ENCODE data around the gene CD19. TPM values are rescaled to one million over a fixed set of nuclear protein-coding genes. Genes with fewer than 3 reads are reported as not detected.

Gene CD19
- total RNA-seq, 1 donor from 2014 or later: not detected

DNA sequence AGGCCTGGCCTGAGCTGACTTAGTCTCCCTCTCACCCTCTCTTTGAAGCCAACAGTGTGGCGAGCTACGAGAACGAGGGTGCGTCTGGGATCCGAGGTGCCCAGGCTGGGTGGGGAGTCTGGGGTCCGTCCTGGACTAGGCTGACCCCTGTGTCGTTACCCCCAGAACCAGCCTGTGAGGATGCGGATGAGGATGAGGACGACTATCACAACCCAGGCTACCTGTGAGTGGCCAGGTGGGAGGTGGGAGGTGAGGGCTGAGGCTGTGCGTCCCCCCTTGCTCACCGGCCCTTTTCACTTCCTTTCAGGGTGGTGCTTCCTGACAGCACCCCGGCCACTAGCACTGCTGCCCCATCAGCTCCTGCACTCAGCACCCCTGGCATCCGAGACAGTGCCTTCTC is 54.7 kb downstream of the CD19 start:
- H3K36me3 ChIP-seq: peaks cover 66% of the 10 kb centered on the region
- no peaks in the 10 kb centered on the region for H3K4me1 ChIP-seq
- no peak for DNase-seq
- no peaks in the 10 kb centered on the region for H3K27me3 ChIP-seq (ENCODE audit: low read depth)
- TF ChIP-seq, protein P1, sequence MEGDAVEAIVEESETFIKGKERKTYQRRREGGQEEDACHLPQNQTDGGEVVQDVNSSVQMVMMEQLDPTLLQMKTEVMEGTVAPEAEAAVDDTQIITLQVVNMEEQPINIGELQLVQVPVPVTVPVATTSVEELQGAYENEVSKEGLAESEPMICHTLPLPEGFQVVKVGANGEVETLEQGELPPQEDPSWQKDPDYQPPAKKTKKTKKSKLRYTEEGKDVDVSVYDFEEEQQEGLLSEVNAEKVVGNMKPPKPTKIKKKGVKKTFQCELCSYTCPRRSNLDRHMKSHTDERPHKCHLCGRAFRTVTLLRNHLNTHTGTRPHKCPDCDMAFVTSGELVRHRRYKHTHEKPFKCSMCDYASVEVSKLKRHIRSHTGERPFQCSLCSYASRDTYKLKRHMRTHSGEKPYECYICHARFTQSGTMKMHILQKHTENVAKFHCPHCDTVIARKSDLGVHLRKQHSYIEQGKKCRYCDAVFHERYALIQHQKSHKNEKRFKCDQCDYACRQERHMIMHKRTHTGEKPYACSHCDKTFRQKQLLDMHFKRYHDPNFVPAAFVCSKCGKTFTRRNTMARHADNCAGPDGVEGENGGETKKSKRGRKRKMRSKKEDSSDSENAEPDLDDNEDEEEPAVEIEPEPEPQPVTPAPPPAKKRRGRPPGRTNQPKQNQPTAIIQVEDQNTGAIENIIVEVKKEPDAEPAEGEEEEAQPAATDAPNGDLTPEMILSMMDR (IDR thresholded peaks at IDR 0.05; ENCODE audit: borderline replicate concordance): no peak
- intact Hi-C loops (cut with micrococcal nuclease): no loop called here
- H3K4me3 ChIP-seq: no peak overlapping the region
- no peak overlapping the region for H3K27ac ChIP-seq (replicated peaks)
- H3K9me3 ChIP-seq (replicated peaks): peaks cover 15% of the 10 kb centered on the region

DNA sequence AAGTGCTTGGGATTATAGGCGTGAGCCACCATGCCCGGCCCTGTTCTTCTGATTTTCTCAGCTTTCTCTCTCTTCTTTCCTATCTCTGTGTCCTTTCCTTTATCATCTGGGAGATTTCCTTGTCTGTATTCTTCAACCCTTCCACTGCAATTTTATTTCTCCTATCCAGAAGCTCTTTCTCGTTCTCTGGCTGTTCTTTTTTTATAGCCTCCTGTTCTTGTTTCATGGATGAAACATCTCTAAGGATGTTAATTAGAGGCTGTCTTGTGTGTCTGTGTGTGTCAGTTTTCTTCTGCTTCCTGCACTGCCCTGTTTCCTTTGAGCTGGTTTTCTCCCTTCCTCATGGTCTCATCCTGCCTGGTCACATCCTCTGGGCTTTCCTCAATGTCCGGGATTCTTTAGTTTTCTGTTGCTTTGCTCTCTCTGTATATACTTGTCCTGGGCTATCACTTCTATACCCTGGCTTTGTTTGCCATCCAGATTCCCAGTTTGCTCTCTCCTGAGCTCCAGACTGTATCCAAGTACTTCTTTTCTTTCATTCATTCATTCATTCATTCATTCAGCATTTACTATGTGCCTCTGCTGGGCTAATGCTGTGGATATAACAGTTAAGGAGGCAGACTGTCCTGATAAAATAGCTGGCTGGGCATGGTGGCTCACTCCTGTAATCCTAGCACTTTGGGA is 55.5 kb downstream of the CD19 start:
- DNase-seq: no peak

More for the DNA sequence above, 55.5 kb downstream of the CD19 start:
- Histone ChIP-seq H3K27me3 (ENCODE audit: low read depth) (no peaks in the 10 kb centered on the region), H3K27ac (replicated peaks) (no peak overlapping the region), H3K4me1 (no peaks in the 10 kb centered on the region), H3K36me3 (peaks cover 58% of the 10 kb centered on the region), H3K4me3 (no peak overlapping the region), H3K9me3 (replicated peaks) (peaks cover 12% of the 10 kb centered on the region)
- intact Hi-C loops (cut with micrococcal nuclease): no loop called here
- TF ChIP-seq, protein P1 (IDR thresholded peaks at IDR 0.05; ENCODE audit: borderline replicate concordance): no peak

Other genes with a start within 250 kb of the CD19 start
- 439 TPM for gene EIF3C, start 220.5 kb upstream of the CD19 start, total RNA-seq
- gene NPIPB9, start 180.2 kb upstream of the CD19 start, total RNA-seq: not detected
- 51.2 TPM for gene ATXN2L, start 109.0 kb upstream of the CD19 start, total RNA-seq
- gene TUFM, start 85.6 kb upstream of the CD19 start, total RNA-seq: 236 TPM
- gene SH2B1, start 68.1 kb upstream of the CD19 start, total RNA-seq: 48.5 TPM
- gene ATP2A1, start 53.5 kb upstream of the CD19 start, total RNA-seq: 0.38 TPM
- 17.7 TPM for gene RABEP2, start 6.7 kb upstream of the CD19 start, total RNA-seq
- 18.1 TPM for gene NFATC2IP, start 19.0 kb downstream of the CD19 start, total RNA-seq
- 16.5 TPM for gene SPNS1, start 42.8 kb downstream of the CD19 start, total RNA-seq
- gene LAT, start 53.1 kb downstream of the CD19 start, total RNA-seq: 0.93 TPM